Upper lobe of right lung (tissue), 1 donor: ENCODE measurements around the gene ALDH3A2. TPM values are rescaled to one million over a fixed set of nuclear protein-coding genes. Genes with fewer than 3 reads are reported as not detected.
A peak's percentile ranks its signal among the peaks of the same experiment; 100 is the strongest.

Experiments
- ATAC-seq: fragments of 200-7000 bp; cut with Tn5 transposase; one replicate; pipeline ENCODE4 v1.9.1; 2020; ENCODE audit warnings: mild to moderate bottlenecking, moderate library complexity
- DNase-seq: peaks from one replicate; pipeline ENCODE4 v3.0.0-alpha.2; 2020
- H3K27ac ChIP-seq: fragments of 200-600 bp; one replicate; pipeline ENCODE4 v1.8.0; 2022
- H3K27me3 ChIP-seq: fragments of 200-600 bp; one replicate; pipeline ENCODE4 v1.8.0; 2022; ENCODE audit warnings: mild to moderate bottlenecking
- H3K36me3 ChIP-seq: fragments of 200-600 bp; one replicate; pipeline ENCODE4 v1.8.0; 2022
- H3K4me1 ChIP-seq: fragments of 200-600 bp; one replicate; pipeline ENCODE4 v1.8.0; 2022
- H3K4me3 ChIP-seq: fragments of 200-600 bp; one replicate; pipeline ENCODE4 v1.8.0; 2022; ENCODE audit warnings: mild to moderate bottlenecking
- H3K9me3 ChIP-seq: fragments of 200-600 bp; one replicate; pipeline ENCODE4 v1.8.0; 2022
- CTCF ChIP-seq: fragments of 200-600 bp; IDR thresholded peaks from one replicate; pipeline ENCODE4 v1.8.0; 2022; ENCODE audit warnings: antibody characterized with exemption
- intact Hi-C: fragments of 100-400 bp; cut with DNase I; formaldehyde crosslinking; loops from one replicate; pipeline ENCODE4 v1.11.0; 2022
- total RNA-seq: library from RNA; stranded (reverse); fragmentation: NEBNext Ultra II Directional; extraction: Animal tissue kit (Norgen Biotek cat#: 25700); gene quantifications from one replicate; pipeline ENCODE4 v1.2.1, GENCODE V29; 2021
- donor health status: DM: no; HTN: yes; CAD: no; lungs with severe emphysema.

Gene ALDH3A2
- total RNA-seq, 1 donor from 2014 or later, result 134 TPM

- Histone ChIP-seq H3K36me3 (no peaks in the 10 kb centered on the region), H3K27ac (peak overlapping the region; percentile 89), H3K4me1 (peaks cover 46% of the 10 kb centered on the region), H3K4me3 (no peak overlapping the region), H3K27me3 (no peaks in the 10 kb centered on the region), H3K9me3 (no peaks in the 10 kb centered on the region)
- ATAC-seq (no peak), DNase-seq (no peak)
- no peak for TF ChIP-seq CTCF
- intact Hi-C loops, result no loop called here
Measured at GRCh38 chr17:19726631-19727376, 78.3 kb downstream of the ALDH3A2 start.

Other genes starting within 250 kb of the ALDH3A2 start
- gene RNF112, start 237.5 kb upstream of the ALDH3A2 start, total RNA-seq, result 1.6 TPM
- 13.4 TPM for gene SLC47A1, start 114.9 kb upstream of the ALDH3A2 start, total RNA-seq
- gene SLC47A2, start 67.8 kb downstream of the ALDH3A2 start, total RNA-seq, result not detected
- gene ALDH3A1, start 99.5 kb downstream of the ALDH3A2 start, total RNA-seq, result 10.5 TPM
- 30.8 TPM for gene ULK2, start 219.2 kb downstream of the ALDH3A2 start, total RNA-seq